KOPT-K1 (cell line): ENCODE results near the gene GABRB2.
"Not testable (repeated sequence)": the region's sequence is repeated elsewhere in the genome, so short reads cannot be mapped to it uniquely, and the experiment has no call there.

Experiments used
- H3K27ac ChIP-seq: fragments of 200-600 bp; sonication (generic); 2 replicates; pipeline ENCODE4 v1.5.1; 2016; ENCODE audit warnings: antibody characterized with exemption, mild to moderate bottlenecking, low read depth, low read length; ENCODE audit not compliant: poor library complexity, severe bottlenecking
- H3K36me3 ChIP-seq: fragments of 200-600 bp; sonication (generic); 2 replicates; pipeline ENCODE4 v1.5.1; 2017; ENCODE audit warnings: antibody characterized with exemption, mild to moderate bottlenecking, low read length, moderate library complexity; ENCODE audit not compliant: insufficient read depth
- H3K9me3 ChIP-seq: fragments of 200-600 bp; sonication (generic); 2 replicates; pipeline ENCODE4 v1.5.1; 2017; ENCODE audit warnings: antibody characterized with exemption, low read length, mild to moderate bottlenecking; ENCODE audit not compliant: insufficient read depth, poor library complexity, severe bottlenecking

The GABRB2 gene

DNA sequence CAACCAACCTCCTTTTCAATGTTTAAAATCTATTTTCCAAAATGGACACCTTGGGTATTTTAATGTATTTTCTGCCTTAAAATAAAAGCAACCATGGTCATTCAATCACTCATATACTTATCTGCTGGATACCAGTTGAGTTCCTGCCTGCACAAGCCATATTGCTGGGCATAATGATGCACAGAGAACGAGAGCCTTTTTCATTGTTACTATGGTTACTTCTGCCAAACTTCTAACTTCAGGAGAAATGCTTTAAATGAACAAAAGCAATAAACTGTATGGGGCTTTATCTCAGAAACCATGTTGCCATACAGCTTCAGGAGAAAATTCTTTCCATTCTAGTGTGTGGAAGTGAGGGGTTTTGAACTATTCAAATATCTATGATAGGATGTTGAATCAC lies 269.5 kb downstream of the GABRB2 start:
- no peaks in the 10 kb centered on the region for H3K36me3 ChIP-seq
- no peak overlapping the region for H3K27ac ChIP-seq
- no peaks in the 10 kb centered on the region for H3K9me3 ChIP-seq

DNA sequence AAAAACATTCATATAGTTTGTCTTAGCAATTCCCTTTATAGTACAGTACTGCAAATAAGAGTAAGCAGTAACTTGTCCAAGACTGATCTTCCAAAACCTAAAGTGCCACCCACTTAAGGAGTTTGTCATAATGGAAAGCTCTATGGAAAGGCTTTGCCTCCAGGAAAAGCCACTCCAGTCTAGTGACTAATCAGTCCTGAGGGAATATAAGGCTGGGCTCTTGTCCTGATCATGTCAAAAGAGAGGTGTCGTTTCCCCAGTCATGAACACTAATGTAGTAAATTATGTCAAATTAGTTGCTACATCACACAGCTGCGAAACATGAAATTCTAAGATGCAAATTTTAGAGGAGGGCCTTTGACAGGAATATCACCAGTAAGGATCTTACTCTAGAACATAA lies 271.6 kb downstream of the GABRB2 start:
- Histone ChIP-seq H3K9me3 (no peaks in the 10 kb centered on the region), H3K27ac (no peak overlapping the region), H3K36me3 (no peaks in the 10 kb centered on the region)

DNA sequence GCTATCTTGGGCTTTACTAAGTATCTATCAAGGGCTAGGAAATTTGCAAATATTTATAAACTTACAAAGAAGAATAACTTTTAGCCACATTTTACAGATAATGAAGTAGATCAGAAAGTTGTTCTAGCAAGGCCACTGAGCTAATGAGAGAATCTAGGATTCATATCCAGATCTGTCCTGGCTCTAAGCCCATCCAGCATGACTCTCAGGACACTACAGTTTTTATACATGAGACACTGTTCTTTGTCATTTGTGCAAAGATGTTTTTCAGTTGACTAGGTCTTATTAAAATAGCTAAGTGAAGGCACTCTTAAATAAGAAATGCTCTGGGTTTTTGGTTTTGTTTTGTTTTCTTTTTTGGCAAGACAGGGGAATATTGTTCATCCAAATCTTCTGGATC lies 273.1 kb downstream of the GABRB2 start:
- Histone ChIP-seq H3K9me3 (no peaks in the 10 kb centered on the region), H3K27ac (no peak overlapping the region), H3K36me3 (no peaks in the 10 kb centered on the region)

DNA sequence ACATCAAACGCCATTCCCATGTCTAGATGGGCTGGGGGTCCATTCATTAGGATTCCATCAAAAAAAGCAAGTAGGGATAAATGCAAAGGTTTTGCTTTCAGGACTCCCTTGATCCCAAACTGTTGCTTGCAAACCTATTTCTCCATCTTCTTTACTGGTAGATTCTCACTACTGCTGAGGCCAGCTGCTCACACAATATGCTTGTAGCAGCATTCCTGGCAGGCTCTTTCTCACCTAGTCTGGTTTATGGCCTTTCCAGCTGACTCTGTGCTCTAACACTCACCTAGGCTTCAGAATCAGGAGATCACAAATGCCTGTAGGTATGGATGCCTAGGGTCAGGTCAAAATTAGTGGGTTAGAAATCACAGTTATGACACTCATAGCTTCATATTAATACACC lies 274.7 kb downstream of the GABRB2 start:
- H3K27ac ChIP-seq = no peak overlapping the region
- H3K9me3 ChIP-seq = no peaks in the 10 kb centered on the region
- H3K36me3 ChIP-seq = no peaks in the 10 kb centered on the region

DNA sequence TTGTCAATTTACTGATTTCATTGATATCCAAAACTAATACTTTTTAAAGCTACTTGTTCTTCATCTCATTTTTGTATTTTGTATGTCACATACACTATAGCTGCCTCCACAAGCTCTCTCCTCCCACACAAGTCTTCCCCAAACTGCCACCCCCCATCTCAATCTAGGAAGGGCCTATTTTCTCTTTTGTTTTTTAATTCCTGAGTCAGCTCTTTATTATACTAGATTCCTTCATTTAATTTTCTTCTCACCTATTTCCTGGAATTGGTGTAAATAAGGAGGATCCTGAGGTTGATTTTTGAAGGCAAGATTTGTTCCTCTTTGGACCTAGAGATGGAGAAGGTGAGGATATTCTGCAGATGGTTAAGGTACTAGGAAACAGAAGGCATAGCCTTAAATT lies 277.4 kb downstream of the GABRB2 start:
- Histone ChIP-seq H3K36me3 (no peaks in the 10 kb centered on the region), H3K27ac (no peak overlapping the region), H3K9me3 (no peaks in the 10 kb centered on the region)

DNA sequence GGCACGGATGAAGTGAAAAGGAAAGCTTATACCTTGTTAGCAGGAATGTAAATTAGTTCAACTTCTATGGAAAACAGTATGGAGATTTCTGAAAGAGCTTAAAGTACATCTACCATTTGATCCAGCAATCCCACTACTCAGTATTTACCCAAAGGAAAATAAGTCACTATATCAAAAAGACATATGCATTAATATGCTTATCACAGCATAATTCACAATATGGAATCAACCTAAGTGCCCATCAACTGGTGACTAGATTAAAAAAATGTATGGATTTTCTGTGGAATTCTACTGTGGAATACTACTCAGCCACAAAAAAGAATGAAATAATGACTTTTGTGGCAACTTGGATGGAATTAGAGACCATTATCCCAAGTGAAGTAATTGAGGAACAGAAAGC lies 279.6 kb downstream of the GABRB2 start:
- no peaks in the 10 kb centered on the region for H3K9me3 ChIP-seq
- H3K27ac ChIP-seq = no peak overlapping the region
- H3K36me3 ChIP-seq = no peaks in the 10 kb centered on the region

DNA sequence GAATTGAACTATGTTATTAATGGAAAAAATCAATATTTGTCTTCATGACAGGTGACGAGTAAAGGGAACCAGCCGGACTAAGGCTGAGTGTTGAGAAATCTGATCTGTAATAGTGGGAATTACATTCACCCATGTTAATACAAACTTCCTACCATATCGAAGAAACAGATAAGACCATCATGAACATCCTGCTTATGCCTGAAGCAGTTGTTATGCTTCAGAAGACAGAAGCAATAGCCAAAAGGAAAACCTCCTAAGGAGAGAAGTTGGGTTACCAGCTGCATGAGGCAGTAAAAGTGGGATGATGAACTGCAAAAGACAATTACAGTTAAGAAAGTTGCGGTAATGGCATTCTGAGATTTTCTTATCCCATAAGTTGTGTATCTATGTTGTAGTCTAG lies 281.5 kb downstream of the GABRB2 start:
- no peaks in the 10 kb centered on the region for H3K9me3 ChIP-seq
- H3K36me3 ChIP-seq = no peaks in the 10 kb centered on the region
- no peak overlapping the region for H3K27ac ChIP-seq

DNA sequence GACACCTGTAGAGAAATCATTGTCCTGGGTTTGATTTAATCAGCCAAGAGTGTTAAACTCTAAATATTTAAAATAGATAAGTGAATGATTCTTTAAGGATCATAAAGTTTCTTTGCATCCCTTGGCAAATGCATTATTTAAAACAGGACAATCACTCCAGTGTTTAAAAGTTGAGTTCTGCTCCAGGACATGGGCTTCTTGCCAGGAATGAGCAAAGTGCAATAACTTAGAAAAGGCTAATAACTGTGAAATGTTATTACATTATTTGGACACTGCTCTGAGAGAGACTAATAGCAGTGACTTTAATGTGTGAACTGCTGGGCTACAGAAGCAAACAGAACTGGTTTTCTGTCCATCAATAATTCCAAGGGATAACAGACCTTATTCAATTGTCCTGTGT lies 283.3 kb downstream of the GABRB2 start:
- Histone ChIP-seq H3K9me3 (no peaks in the 10 kb centered on the region), H3K27ac (no peak overlapping the region), H3K36me3 (no peaks in the 10 kb centered on the region)

DNA sequence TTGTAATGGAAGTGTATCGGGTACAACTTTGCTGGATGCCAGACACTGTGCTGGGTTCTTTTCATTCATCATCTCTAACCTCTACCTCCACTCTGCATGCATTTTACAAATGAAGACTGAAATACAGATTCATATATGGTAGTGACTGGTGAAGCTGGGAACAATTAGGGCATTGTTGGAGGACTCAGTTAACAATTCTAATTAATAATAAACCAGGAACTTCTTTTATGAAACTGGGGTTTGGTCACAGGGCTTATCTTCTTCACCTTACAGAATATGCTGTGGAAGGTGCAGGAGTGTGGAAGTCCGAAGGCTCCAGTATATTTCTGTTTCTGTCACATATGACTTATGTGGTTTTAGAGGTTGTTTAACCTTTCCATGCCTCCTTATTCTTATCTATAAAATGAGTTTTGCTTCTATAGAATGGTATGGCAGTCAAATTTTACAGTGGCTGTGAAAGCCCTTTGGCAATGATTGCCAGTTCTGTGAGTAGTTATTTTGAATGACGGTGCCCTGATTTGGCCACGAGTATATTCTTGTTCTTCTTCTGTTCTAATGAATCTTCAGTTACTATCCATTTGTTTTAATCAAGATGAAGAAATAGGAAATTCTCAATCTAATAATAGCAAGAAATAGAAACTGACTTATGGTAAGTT lies 284.7 kb downstream of the GABRB2 start:
- no peak overlapping the region for H3K27ac ChIP-seq
- no peaks in the 10 kb centered on the region for H3K36me3 ChIP-seq
- no peaks in the 10 kb centered on the region for H3K9me3 ChIP-seq

DNA sequence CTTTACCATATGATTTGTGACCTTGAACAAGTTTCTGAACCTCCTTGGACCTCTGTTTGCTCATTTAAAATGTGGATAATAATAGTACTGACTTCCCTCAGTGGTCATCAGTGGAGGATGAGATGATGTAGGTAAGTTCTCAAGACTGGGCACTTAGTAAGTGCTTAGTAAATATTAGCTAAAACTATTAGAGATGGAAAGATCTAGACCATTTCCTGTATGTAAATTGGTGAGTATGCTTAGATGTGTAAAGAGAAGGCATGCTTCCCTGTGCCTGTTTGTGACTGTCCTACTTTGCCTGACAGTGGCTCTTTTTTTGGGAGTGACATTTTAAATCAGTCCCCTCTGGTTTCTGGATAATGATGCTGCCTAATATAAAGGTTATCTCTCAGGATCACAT lies 288.1 kb downstream of the GABRB2 start:
- H3K27ac ChIP-seq = no peak overlapping the region
- no peaks in the 10 kb centered on the region for H3K9me3 ChIP-seq
- no peaks in the 10 kb centered on the region for H3K36me3 ChIP-seq

DNA sequence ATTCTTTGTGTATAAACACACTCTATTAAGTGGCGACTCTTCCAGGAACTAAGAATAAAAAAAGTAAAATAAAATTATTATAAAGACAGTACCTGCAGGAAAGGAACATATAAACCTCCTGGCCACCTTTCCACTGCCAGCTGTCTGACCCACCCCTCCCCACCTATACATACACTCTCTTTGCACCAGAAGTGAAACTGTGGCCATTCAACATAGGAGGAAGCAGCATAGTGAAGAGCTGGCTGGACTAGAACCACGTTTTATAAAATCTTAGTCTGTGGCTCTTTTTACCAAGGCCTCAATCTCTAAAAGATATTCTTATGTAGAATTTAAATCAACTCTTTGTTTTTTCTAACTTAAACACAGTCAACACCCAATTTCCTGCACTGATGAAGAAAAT lies 289.6 kb downstream of the GABRB2 start:
- Histone ChIP-seq H3K27ac (no peak overlapping the region), H3K9me3 (no peaks in the 10 kb centered on the region), H3K36me3 (no peaks in the 10 kb centered on the region)

DNA sequence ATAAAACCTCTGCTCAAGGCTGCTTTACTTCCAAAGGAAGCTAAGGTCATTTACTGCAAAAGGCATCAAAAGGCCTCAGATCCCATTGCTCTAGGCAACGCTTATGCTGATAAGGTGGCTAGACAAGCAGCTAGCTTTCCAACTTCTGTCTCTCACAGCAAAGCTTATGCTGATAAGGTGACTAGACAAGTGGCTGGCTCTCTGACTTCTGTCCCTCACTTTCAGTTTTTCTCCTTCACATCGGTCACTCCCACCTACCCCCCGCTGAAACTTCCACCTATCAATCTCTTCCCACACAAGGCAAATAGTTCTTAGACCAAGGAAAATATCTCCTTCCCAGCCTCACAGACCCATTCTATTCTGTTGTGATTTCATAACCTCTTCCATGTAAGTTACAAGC lies 293.6 kb downstream of the GABRB2 start:
- H3K9me3 ChIP-seq, H3K27ac ChIP-seq, H3K36me3 ChIP-seq: not testable (repeated sequence)

DNA sequence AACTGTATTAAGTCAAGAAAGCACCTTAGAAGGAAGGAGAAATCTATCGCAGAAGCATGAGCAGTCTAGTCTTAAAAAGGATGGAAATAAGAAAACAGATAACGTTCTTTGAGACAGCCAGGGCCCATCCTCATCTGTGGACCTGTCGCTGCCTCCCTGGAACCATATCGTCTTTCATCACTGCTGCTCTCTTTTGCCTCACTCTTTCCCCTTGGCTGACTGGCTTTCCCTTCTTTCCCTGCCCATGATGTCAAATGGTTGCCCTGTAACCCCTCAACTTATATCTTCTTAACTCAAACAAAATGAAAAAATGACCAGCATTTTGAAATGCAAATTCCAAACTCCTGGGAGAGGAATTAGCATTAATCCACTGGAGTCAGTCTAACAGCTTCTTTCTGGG lies 299.8 kb downstream of the GABRB2 start:
- Histone ChIP-seq H3K36me3 (no peaks in the 10 kb centered on the region), H3K27ac (no peak overlapping the region), H3K9me3 (no peaks in the 10 kb centered on the region)

DNA sequence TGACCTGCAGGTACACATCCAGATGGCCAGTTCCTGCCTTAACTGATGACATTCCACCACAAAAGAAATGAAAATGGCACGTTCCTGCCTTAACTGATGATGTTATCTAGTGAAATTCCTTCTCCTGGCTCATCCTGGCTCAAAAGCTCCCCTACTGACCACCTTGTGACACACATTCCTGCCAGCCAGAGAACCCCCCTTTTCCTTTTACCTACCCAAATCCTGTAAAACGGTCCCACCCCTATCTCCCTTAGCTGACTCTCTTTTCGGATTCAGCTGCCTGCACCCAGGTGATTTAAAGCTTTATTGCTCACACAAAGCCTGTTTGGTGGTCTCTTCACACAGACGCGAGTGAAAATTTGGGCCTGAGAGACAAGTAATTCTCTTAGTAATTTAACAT lies 300.7 kb downstream of the GABRB2 start:
- not testable (repeated sequence) for H3K9me3 ChIP-seq, H3K27ac ChIP-seq, H3K36me3 ChIP-seq
